Large intestine (tissue), 12 donors: ENCODE results near the gene HNRNPK. TPM values are rescaled to one million over a fixed set of nuclear protein-coding genes. Genes with fewer than 3 reads are reported as not detected.

Experiments used
- DNase-seq, 2 donors: peaks; one replicate each; pipeline versions ENCODE4 v3.0.0 to v3.0.0-alpha.2; 2013
- H3K27ac ChIP-seq: one replicate; pipeline ENCODE4 v1.5.1; 2013; ENCODE audit warnings: low read length
- H3K27me3 ChIP-seq: 2 replicates; pipeline ENCODE4 v1.6.1; 2013; ENCODE audit warnings: low read length; ENCODE audit not compliant: control insufficient read depth, insufficient read depth
- H3K36me3 ChIP-seq: 2 replicates; pipeline ENCODE4 v1.6.1; 2013; ENCODE audit warnings: low read length; ENCODE audit not compliant: control insufficient read depth, insufficient read depth
- H3K4me1 ChIP-seq: one replicate; pipeline ENCODE4 v1.6.1; 2013; ENCODE audit warnings: low read length; ENCODE audit not compliant: control insufficient read depth, insufficient read depth
- H3K4me3 ChIP-seq: one replicate; pipeline ENCODE4 v1.5.1; 2013; ENCODE audit warnings: low read length
- H3K9me3 ChIP-seq: one replicate; pipeline ENCODE4 v1.6.1; 2013; ENCODE audit warnings: mild to moderate bottlenecking, low read depth, low read length, moderate library complexity; ENCODE audit not compliant: control insufficient read depth
- WGBS: methylation state at CpG from one replicate; pipeline ENCODE4 v1.1.5; 2013; ENCODE audit warnings: low lambda C conversion rate; ENCODE audit not compliant: insufficient coverage; 5-methylcytosine and 5-hydroxymethylcytosine counted together
- long read RNA-seq, 11 donors: transcript quantifications; one replicate each; lab custom pipeline, GENCODE V29; 2026
- polyA plus RNA-seq: library from polyadenylated mRNA; unstranded; fragments of 120-200 nt; gene quantifications from one replicate; pipeline ENCODE4 v1.2.1, GENCODE V29; 2013

The HNRNPK gene
- polyA plus RNA-seq, result 574 TPM
- long read RNA-seq, donor 1, partial matches to known transcripts, result 36 of 103 reads
- long read RNA-seq, donor 1, other reads (novel, unspliced or antisense), result 65 of 103 reads
- long read RNA-seq, donor 2, transcript HNRNPK-209 (5 exons, 900 nt), result major isoform, 7 of 215 reads
- long read RNA-seq, donor 2, partial matches to known transcripts, result 90 of 215 reads
- long read RNA-seq, donor 2, other reads (novel, unspliced or antisense), result 114 of 215 reads
- long read RNA-seq, donor 3, result 0 reads
- long read RNA-seq, donor 4, partial matches to known transcripts, result 5 of 6 reads
- long read RNA-seq, donor 4, other reads (novel, unspliced or antisense), result 0 of 6 reads
- long read RNA-seq, donor 5, transcript HNRNPK-211 (2 exons, 868 nt), result major isoform, 5 of 115 reads
- long read RNA-seq, donor 5, partial matches to known transcripts, result 30 of 115 reads
- long read RNA-seq, donor 5, other reads (novel, unspliced or antisense), result 78 of 115 reads
- long read RNA-seq, donor 6, partial matches to known transcripts, result 89 of 219 reads
- long read RNA-seq, donor 6, other reads (novel, unspliced or antisense), result 122 of 219 reads
- long read RNA-seq, donor 7, partial matches to known transcripts, result 46 of 121 reads
- long read RNA-seq, donor 7, other reads (novel, unspliced or antisense), result 68 of 121 reads
- long read RNA-seq, donor 8, transcript HNRNPK-211 (2 exons, 868 nt), result major isoform, 13 of 286 reads
- long read RNA-seq, donor 8, transcript HNRNPK-209 (5 exons, 900 nt), result minor isoform, 8 of 286 reads
- long read RNA-seq, donor 8, partial matches to known transcripts, result 173 of 286 reads
- long read RNA-seq, donor 8, other reads (novel, unspliced or antisense), result 92 of 286 reads
- long read RNA-seq, donor 9, transcript HNRNPK-211 (2 exons, 868 nt), result major isoform, 5 of 209 reads
- long read RNA-seq, donor 9, partial matches to known transcripts, result 124 of 209 reads
- long read RNA-seq, donor 9, other reads (novel, unspliced or antisense), result 75 of 209 reads
- long read RNA-seq, donor 10, transcript HNRNPK-211 (2 exons, 868 nt), result major isoform, 6 of 212 reads
- long read RNA-seq, donor 10, partial matches to known transcripts, result 86 of 212 reads
- long read RNA-seq, donor 10, other reads (novel, unspliced or antisense), result 117 of 212 reads
- long read RNA-seq, donor 11, transcript HNRNPK-211 (2 exons, 868 nt), result major isoform, 7 of 132 reads
- long read RNA-seq, donor 11, partial matches to known transcripts, result 46 of 132 reads
- long read RNA-seq, donor 11, other reads (novel, unspliced or antisense), result 78 of 132 reads

DNA sequence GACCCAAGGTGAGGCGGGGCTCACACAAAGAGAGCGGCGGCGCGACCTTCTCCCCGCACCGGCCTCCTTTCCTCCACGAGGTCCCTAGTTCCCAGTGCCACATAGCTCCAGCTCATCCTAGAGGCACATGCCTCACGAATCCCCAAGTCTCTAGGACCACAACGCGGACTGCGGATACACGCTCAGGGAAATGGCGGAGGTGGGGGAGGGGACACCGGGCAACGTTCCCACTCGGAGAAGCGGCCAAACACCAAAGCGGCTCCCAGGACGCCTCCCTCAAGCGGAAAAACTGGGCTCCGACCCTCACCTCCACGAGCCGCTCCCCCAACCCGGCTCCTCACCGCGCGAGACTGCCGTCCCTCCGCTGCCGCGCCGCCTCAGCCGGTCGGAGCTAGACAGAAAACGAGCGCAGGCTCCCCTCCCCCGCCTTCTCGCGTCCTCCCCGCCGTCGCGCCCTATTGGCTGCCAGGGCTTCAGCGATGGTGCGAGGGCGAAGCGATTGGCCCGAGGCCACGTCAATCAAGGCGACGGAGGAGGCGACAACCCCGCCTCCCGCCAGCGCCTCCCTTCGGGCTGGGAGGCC lies at the start of gene HNRNPK:
Gene HNRNPK, minus strand, starts transcription at position 404 of the 583 bp plus-strand sequence. CDS start 1,963 bp downstream, outside the sequence.
- Histone ChIP-seq H3K4me1 (peaks cover 3% of the 10 kb centered on the region), H3K27me3 (no peaks in the 10 kb centered on the region), H3K9me3 (no peaks in the 10 kb centered on the region), H3K4me3 (peak within 1 kb of the TSS; percentile 89), H3K36me3 (peaks cover 28% of the 10 kb centered on the region), H3K27ac (peak within 1 kb of the TSS; percentile 97)
- peak; percentile 98 to 99 for DNase-seq
- no CpG with 5 or more reads among the region's 57 CpGs for WGBS

DNA sequence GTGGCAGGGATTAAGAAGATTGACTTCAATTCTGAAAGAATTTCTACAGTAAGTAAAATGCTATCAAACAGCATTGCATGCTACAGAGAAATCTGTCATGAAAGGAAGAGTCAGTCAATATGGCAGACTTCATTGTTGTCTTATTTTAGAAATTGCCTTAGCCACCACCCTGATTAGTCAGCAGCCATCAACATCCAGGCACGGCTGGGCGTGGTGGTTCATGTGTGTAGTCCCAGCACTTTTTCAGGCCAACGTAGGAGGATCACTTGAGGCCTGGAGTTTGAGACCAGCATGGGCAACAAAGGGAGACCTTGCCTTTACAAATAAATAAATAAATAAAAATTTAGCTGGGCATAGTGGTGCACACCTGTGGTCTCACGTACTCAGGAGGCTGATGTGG lies 47.2 kb upstream of the HNRNPK start:
- DNase-seq, result no peak
- no peaks in the 10 kb centered on the region for H3K36me3 ChIP-seq
- no CpG with 5 or more reads among the region's 4 CpGs for WGBS
- H3K27ac ChIP-seq, result no peak overlapping the region
- no peaks in the 10 kb centered on the region for H3K9me3 ChIP-seq
- H3K4me1 ChIP-seq, result no peaks in the 10 kb centered on the region
- H3K27me3 ChIP-seq, result no peaks in the 10 kb centered on the region
- no peak overlapping the region for H3K4me3 ChIP-seq

DNA sequence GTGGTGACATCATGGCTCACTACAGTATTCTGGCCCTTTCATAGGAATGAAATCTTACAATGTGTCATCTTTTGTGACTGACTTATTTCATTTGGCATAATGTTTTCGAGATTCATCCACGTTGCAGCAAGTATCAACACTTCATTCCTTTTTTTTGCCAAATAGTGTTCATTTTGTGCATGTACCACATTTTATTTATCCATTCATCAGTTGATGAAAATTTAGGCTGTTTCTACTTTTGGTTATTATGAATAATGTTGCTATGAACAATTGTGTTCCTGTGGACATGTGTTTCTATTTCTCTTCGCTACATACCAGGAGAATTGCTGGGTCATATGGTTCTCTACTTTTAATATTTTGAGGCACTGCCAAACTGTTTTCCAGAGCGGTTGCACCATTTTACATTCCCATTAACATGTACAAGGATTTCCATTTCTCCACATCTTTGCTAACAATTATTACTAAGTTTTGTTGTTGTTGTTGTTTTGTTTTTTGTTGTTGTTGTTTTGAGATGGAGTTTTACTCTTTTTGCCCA lies 44.1 kb upstream of the HNRNPK start:
- no peak overlapping the region for H3K4me3 ChIP-seq
- H3K36me3 ChIP-seq, result no peaks in the 10 kb centered on the region
- no peaks in the 10 kb centered on the region for H3K4me1 ChIP-seq
- H3K27ac ChIP-seq, result no peak overlapping the region
- WGBS, result 92% methylated on average over 3 of the region's 4 CpGs
- DNase-seq, result no peak
- no peaks in the 10 kb centered on the region for H3K27me3 ChIP-seq
- no peaks in the 10 kb centered on the region for H3K9me3 ChIP-seq

DNA sequence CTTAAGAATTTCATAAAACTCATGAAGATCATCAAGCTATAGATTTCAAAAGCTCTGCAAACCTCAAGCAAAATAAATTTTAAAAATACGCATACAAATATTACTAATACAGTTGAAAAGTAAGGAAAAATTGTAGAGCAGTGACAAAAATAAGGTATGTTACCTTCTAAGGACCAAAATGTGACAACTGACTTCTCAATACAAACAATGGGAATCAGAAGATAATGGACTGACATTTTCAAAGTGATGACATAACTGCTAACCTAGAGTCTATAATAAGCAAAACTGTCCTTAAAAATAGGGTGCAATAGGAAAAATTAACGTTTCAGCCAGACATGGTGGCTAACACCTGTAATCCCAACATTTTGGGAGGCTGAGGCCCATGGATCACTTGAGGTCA lies 27.6 kb upstream of the HNRNPK start:
- Histone ChIP-seq H3K4me3 (no peak overlapping the region), H3K36me3 (peaks cover 3% of the 10 kb centered on the region), H3K9me3 (peaks cover 3% of the 10 kb centered on the region), H3K4me1 (no peaks in the 10 kb centered on the region), H3K27me3 (no peaks in the 10 kb centered on the region), H3K27ac (no peak overlapping the region)
- no peak for DNase-seq
- WGBS, result 86% methylated on average over 1 of the region's 2 CpGs

DNA sequence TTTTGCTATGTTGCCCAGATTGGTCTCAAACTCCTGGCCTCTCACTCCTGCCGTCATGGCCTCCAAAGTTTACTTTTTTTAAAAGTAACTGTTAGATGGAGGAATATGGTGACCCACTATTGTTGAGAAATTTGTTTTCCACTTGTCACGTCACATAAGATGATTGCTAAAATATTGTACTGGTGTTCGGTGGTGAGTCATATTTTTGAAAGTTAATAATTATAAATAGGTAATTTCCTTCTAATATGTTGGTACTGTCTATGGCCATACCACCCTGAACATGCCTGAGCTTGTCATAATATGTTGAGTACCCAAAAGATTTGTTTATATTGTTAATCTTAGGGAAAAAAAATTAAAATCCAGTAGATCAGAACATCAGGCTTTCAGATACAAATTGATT lies 23.2 kb upstream of the HNRNPK start:
- no peak overlapping the region for H3K27ac ChIP-seq
- peaks cover 3% of the 10 kb centered on the region for H3K9me3 ChIP-seq
- H3K4me1 ChIP-seq, result peaks cover 3% of the 10 kb centered on the region
- H3K27me3 ChIP-seq, result no peaks in the 10 kb centered on the region
- peaks cover 7% of the 10 kb centered on the region for H3K36me3 ChIP-seq
- no peak for DNase-seq
- no peak overlapping the region for H3K4me3 ChIP-seq
- 100% methylated on average over 1 of the region's 3 CpGs for WGBS

DNA sequence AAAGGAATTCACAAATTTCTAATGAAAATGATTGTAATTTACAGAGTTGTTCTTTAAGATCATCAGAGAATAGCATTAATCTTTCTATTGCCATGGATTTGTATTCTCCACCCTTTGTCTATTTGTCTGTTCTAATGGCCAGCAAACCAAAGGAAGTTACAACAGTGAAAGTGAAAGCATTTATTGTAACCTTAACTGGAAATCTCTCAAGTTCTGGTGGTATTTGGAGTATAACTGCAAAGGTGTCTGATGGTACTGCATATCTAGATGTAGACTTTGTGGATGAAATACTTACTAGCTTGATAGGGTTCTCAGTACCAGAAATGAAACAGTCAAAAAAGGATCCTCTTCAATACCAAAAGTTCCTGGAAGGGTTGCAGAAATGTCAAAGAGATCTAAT lies 22.3 kb upstream of the HNRNPK start:
- Histone ChIP-seq H3K4me1 (peaks cover 3% of the 10 kb centered on the region), H3K27ac (no peak overlapping the region), H3K27me3 (no peaks in the 10 kb centered on the region), H3K4me3 (no peak overlapping the region), H3K9me3 (peaks cover 4% of the 10 kb centered on the region), H3K36me3 (peaks cover 7% of the 10 kb centered on the region)
- peak in 1 of 2 donors; percentile 42 for DNase-seq

DNA sequence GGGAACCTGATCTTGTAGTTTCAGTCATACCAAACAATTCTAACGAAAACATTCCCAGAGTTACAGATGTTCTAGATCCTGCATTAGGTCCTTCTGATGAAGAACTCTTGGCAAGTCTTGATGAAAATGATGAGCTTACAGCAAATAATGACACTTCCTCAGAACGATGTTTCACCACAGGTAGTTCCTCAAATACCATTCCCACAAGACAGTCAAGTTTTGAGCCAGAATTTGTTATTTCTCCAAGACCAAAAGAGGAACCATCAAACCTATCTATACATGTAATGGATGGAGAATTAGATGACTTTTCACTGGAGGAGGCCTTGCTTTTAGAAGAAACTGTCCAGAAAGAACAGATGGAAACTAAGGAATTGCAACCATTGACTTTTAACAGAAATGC lies 21.6 kb upstream of the HNRNPK start:
- Histone ChIP-seq H3K4me3 (no peak overlapping the region), H3K4me1 (peaks cover 3% of the 10 kb centered on the region), H3K27ac (no peak overlapping the region), H3K36me3 (peaks cover 7% of the 10 kb centered on the region), H3K9me3 (peaks cover 2% of the 10 kb centered on the region), H3K27me3 (no peaks in the 10 kb centered on the region)
- no peak for DNase-seq
- no CpG with 5 or more reads among the region's 2 CpGs for WGBS

DNA sequence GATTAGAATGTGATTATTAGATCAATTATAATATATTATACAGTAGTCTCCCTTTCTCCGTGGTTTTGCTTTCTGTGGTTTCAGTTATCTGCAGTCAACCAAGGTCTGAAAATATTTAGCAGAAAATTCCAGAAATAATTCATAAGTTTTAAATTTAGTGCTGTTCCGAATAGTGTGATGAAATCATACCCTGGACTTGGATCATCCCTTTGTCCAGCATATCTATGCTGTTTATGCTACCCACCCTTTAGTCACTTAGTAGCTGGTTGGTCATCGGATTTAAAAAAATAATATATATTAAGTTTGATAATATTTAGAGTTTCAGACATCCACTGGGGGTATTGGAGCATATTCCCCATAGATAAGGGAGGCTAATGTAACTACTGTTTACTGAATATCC lies 20.2 kb upstream of the HNRNPK start:
- Histone ChIP-seq H3K4me3 (no peak overlapping the region), H3K27ac (no peak overlapping the region), H3K36me3 (peaks cover 7% of the 10 kb centered on the region), H3K27me3 (no peaks in the 10 kb centered on the region), H3K9me3 (peaks cover 2% of the 10 kb centered on the region), H3K4me1 (peaks cover 3% of the 10 kb centered on the region)
- no peak for DNase-seq
- WGBS, result 100% methylated on average over 1 of the region's 3 CpGs

DNA sequence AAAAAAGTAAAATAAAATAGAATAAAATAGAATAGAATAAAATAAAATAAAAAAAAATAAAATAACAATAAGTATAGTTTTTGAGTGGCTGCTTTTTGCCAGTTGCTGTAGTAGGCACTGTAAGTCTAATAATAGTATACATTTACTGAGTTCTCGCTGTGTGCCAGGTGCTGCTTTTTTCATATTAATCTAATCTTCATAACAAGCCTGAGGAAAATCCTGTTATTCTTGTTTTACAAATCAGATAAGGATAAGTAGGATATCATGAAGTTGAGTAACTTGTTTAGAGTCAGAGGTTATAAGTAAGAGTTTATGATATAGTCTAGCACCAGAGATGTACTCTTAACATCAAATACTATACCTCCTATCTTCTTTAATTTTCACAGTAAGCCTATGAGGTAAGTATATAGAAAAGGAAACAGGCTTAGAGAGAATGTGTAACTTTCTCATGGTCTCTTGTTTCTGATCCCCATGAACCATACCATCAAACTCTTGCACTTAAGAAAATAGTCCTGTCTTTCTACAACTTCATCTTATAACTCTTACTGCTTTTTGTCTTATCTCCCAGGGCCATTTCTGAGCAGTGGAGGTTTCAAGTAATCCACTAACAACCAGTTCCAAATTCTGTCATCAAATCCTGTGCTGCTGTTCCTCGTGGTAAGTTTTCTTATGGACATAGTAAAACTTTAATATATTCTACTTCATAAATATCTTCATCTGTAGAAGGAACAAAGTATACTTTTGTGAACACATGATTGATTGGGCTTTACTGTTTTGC lies 19.3 kb upstream of the HNRNPK start:
- Histone ChIP-seq H3K36me3 (peaks cover 7% of the 10 kb centered on the region), H3K4me1 (peaks cover 3% of the 10 kb centered on the region), H3K9me3 (peaks cover 2% of the 10 kb centered on the region), H3K27me3 (no peaks in the 10 kb centered on the region), H3K27ac (no peak overlapping the region), H3K4me3 (no peak overlapping the region)
- peak in 1 of 2 donors; percentile 30 for DNase-seq
- WGBS, result 40% methylated on average over 1 of the region's 2 CpGs
